MCF 10A (cell line): ENCODE measurements around the gene ESCO1. TPM values are rescaled to one million over a fixed set of nuclear protein-coding genes. Genes with fewer than 3 reads are reported as not detected.

Source experiments
- BruUV-seq: library from RNA; stranded (reverse); fragments of 400-500 nt; replicated peaks from 2 replicates; lab custom pipeline; 2021; lab: Mats Ljungman, UMichigan
- CTCF ChIA-PET: fragments of 300-600 bp; sonication (Branson Sonifier 250); formaldehyde crosslinking; extraction: SDS; loops from one replicate; lab custom pipeline; 2021; ENCODE audit warnings: antibody characterized with exemption, inconsistent platforms; lab: Yijun Ruan, JAX
- POLR2A ChIA-PET: fragments of 300-600, 350-650 bp; sonication (Branson Sonifier 250); formaldehyde crosslinking; extraction: SDS; loops from one replicate; lab custom pipeline; 2020; ENCODE audit warnings: antibody characterized with exemption, inconsistent platforms; lab: Yijun Ruan, JAX
- DNase-seq: peaks from one replicate; pipeline ENCODE4 v3.0.0-alpha.2; 2018; ENCODE audit not compliant: unreplicated experiment
- H3K27ac Mint-ChIP-seq: one replicate; pipeline ENCODE4 v1.8.0; 2022; ENCODE audit warnings: mild to moderate bottlenecking, low read depth, mixed read lengths; ENCODE audit not compliant: unreplicated experiment
- H3K27me3 Mint-ChIP-seq: one replicate; pipeline ENCODE4 v1.8.0; 2022; ENCODE audit warnings: mixed read lengths; ENCODE audit not compliant: insufficient read depth, unreplicated experiment
- H3K36me3 Mint-ChIP-seq: one replicate; pipeline ENCODE4 v1.8.0; 2022; ENCODE audit warnings: mild to moderate bottlenecking, moderate library complexity, mixed read lengths; ENCODE audit not compliant: insufficient read depth, unreplicated experiment
- H3K4me1 Mint-ChIP-seq: one replicate; pipeline ENCODE4 v1.8.0; 2022; ENCODE audit warnings: mixed read lengths; ENCODE audit not compliant: insufficient read depth, unreplicated experiment
- H3K4me3 Mint-ChIP-seq: one replicate; pipeline ENCODE4 v1.8.0; 2022; ENCODE audit warnings: mild to moderate bottlenecking, moderate library complexity, mixed read lengths; ENCODE audit not compliant: unreplicated experiment
- H3K9me3 Mint-ChIP-seq: one replicate; pipeline ENCODE4 v1.8.0; 2022; ENCODE audit warnings: mixed read lengths; ENCODE audit not compliant: unreplicated experiment
- intact Hi-C: fragments of 100-400 bp; cut with micrococcal nuclease; formaldehyde crosslinking; loops from 2 replicates; pipeline ENCODE4 v1.14.1; 2022
- total RNA-seq: library from RNA; stranded (reverse); gene quantifications from 2 replicates; pipeline ENCODE4 v1.2.3, GENCODE V29; 2022
- TF ChIP-seq, protein P1 (sequence below): fragments of 200-600 bp; IDR thresholded peaks from one replicate; pipeline ENCODE4 v1.8.0; 2022; ENCODE audit warnings: antibody characterized with exemption, mild to moderate bottlenecking; ENCODE audit not compliant: unreplicated experiment

Gene ESCO1
- total RNA-seq, 1 experiment from 2014 or later = 19.2 TPM

DNA sequence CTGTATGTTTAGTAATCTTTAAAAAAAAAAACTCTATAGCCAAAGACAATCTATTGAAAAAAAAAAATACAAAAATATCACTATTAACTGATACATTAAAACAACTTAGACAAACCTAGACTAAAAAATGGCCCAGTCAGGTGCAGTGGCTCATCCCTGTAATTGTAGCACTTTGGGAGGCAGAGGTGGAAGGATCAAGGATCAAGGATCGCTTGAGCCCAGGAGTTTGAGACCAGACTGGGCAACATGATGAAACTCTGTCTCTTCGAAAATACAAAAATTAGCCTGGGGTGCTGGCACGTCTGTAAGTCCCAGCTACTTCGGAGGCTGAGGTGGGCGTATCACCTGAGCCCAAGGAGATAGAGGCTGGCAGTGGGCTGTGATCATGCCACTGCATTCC, 16.1 kb downstream of the ESCO1 start:
- POLR2A ChIA-PET = no interaction called here

DNA sequence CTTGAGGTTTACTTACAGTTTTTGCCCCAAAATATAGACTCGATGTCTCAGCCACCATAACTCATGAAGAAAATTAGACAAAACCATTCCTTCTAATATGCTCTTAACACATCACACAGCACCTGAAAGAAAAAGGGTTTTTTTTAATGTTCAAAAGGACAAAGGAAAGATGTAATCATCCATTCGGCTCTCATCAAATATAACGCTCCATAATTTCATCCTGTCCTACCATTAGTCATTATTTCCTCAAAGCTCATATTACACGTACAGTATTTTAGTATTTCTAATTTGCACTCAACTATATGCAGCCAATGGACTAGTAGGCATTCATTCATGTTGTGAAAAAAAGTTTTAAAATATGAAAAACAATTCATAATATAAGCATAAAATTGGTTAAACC, 24.8 kb downstream of the ESCO1 start:
- no TSS peak for BruUV-seq
- intact Hi-C loops = no loop called here
- no peaks in the 10 kb centered on the region for H3K4me1 Mint-ChIP-seq
- peaks cover 68% of the 10 kb centered on the region for H3K36me3 Mint-ChIP-seq
- no peaks in the 10 kb centered on the region for H3K27me3 Mint-ChIP-seq
- H3K27ac Mint-ChIP-seq = no peak overlapping the region
- no peak for DNase-seq
- H3K4me3 Mint-ChIP-seq = no peak overlapping the region
- TF ChIP-seq, protein P1, sequence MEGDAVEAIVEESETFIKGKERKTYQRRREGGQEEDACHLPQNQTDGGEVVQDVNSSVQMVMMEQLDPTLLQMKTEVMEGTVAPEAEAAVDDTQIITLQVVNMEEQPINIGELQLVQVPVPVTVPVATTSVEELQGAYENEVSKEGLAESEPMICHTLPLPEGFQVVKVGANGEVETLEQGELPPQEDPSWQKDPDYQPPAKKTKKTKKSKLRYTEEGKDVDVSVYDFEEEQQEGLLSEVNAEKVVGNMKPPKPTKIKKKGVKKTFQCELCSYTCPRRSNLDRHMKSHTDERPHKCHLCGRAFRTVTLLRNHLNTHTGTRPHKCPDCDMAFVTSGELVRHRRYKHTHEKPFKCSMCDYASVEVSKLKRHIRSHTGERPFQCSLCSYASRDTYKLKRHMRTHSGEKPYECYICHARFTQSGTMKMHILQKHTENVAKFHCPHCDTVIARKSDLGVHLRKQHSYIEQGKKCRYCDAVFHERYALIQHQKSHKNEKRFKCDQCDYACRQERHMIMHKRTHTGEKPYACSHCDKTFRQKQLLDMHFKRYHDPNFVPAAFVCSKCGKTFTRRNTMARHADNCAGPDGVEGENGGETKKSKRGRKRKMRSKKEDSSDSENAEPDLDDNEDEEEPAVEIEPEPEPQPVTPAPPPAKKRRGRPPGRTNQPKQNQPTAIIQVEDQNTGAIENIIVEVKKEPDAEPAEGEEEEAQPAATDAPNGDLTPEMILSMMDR = no peak
- H3K9me3 Mint-ChIP-seq = no peaks in the 10 kb centered on the region
- POLR2A ChIA-PET = interaction anchor here (0.6 kb wide), 1 partner anchor 514 kb away, joined by 3 read pairs; no protein-coding TSS in a partner anchor
- CTCF ChIA-PET = no interaction called here

More for the DNA sequence above, 16.1 kb downstream of the ESCO1 start:
- no peak overlapping the region for H3K4me3 Mint-ChIP-seq
- no peak for DNase-seq
- no peaks in the 10 kb centered on the region for H3K27me3 Mint-ChIP-seq
- intact Hi-C loops = no loop called here
- H3K36me3 Mint-ChIP-seq = peaks cover 21% of the 10 kb centered on the region
- TF ChIP-seq, protein P1 = no peak
- CTCF ChIA-PET = interaction anchor here (0.6 to 2.1 kb wide), 2 partner anchors 16 to 145 kb away, joined by 3 to 7 read pairs; partner anchors contain the start of gene ESCO1
- H3K9me3 Mint-ChIP-seq = no peaks in the 10 kb centered on the region
- no TSS peak for BruUV-seq
- H3K4me1 Mint-ChIP-seq = no peaks in the 10 kb centered on the region
- H3K27ac Mint-ChIP-seq = peak overlapping the region; percentile 23

DNA sequence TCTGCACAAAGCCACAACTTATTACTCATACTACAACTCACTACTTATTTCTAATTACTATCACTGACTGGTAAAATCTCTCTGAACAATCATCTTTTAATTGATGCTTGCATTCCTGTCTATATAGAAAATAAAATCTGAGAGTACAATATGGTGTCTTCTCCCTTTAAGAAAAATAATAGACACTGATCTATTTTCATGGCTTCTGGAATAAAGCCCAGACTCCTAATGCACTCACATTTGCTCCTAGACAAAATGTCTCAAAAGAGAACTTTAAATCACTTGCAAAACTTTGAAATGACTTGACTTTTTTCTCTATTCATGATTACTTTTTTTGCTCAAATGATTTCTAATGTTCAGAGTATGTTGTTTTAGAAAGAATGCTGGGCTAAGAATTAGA, 28.7 kb downstream of the ESCO1 start:
- H3K4me1 Mint-ChIP-seq = no peaks in the 10 kb centered on the region
- DNase-seq = no peak
- no peak overlapping the region for H3K4me3 Mint-ChIP-seq
- no peaks in the 10 kb centered on the region for H3K9me3 Mint-ChIP-seq
- H3K27me3 Mint-ChIP-seq = no peaks in the 10 kb centered on the region
- H3K27ac Mint-ChIP-seq = no peak overlapping the region
- CTCF ChIA-PET = no interaction called here
- TF ChIP-seq, protein P1 = no peak
- H3K36me3 Mint-ChIP-seq = peaks cover 79% of the 10 kb centered on the region
- no TSS peak for BruUV-seq
- intact Hi-C loops = no loop called here
- POLR2A ChIA-PET = no interaction called here

DNA sequence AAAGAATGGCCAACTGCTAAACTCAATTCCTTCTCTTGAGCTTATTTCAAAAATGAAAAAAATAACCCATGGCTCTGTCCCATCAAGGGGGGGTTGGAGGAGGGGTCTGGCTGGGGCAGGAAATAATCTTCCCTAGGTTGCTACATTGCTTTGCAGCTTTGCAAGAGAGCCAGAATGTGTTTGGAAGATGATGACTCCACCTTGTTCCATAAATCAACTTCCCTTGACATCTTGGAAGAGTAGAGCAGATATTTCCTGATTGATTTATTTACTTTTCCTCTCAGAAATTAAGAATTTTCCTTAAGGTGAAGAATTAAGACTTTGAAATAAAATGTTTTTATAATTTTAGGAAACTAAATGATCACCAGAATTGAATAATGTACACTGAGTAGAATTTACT, 41.3 kb downstream of the ESCO1 start:
- Mint-ChIP-seq H3K4me1 (peaks cover 7% of the 10 kb centered on the region), H3K27ac (peak overlapping the region; percentile 72), H3K9me3 (no peaks in the 10 kb centered on the region), H3K4me3 (no peak overlapping the region), H3K36me3 (peaks cover 61% of the 10 kb centered on the region), H3K27me3 (no peaks in the 10 kb centered on the region)
- intact Hi-C loops = no loop called here
- ChIA-PET CTCF (interaction anchor here (0.6 to 0.8 kb wide), 2 partner anchors 39 to 479 kb away, joined by 3 read pairs; no protein-coding TSS in a partner anchor), POLR2A (interaction anchor here (0.8 kb wide), 1 partner anchor 316 kb away, joined by 3 read pairs; no protein-coding TSS in a partner anchor)
- TF ChIP-seq, protein P1 = no peak
- DNase-seq = no peak
- no TSS peak for BruUV-seq
